SK-N-SH (cell line): ENCODE measurements around the gene ZBTB49. TPM values are rescaled to one million over a fixed set of nuclear protein-coding genes. Genes with fewer than 3 reads are reported as not detected.

ENCODE experiments used
- CTCF ChIA-PET: fragments of 300-600, 350-600 bp; formaldehyde crosslinking; extraction: SDS; loops from one replicate; lab custom pipeline; 2021; lab: Yijun Ruan, JAX
- POLR2A ChIA-PET: fragments of 350-600 bp; sonication (Branson Sonifier 250); formaldehyde crosslinking; extraction: SDS; loops from one replicate; lab custom pipeline; 2020; ENCODE audit warnings: antibody characterized with exemption, inconsistent platforms; lab: Yijun Ruan, JAX
- DNase-seq: peaks from one replicate; pipeline ENCODE4 v3.0.0; 2012
- H2AFZ ChIP-seq: fragments of 200-600 bp; sonication (generic); 2 replicates; pipeline ENCODE4 v1.8.1; 2016; ENCODE audit warnings: antibody characterized with exemption, mild to moderate bottlenecking, low read depth
- H3F3A ChIP-seq: fragments of 200-600 bp; sonication (generic); replicated peaks from 2 replicates; pipeline ENCODE3; 2016; ENCODE audit warnings: antibody characterized with exemption, mild to moderate bottlenecking; ENCODE audit not compliant: insufficient read depth
- H3K27ac ChIP-seq, 2 experiments: fragments of 200-500 bp in 1 of 2; fragments of 200-600 bp in 1 of 2; sonication (Bioruptor generic) in 1 of 2; sonication (generic), shearing (Covaris generic) in 1 of 2; 2 replicates each; pipeline versions ENCODE4 v1.5.1 to v1.6.1; 2014 to 2016; ENCODE audit warnings: low read depth in 2 of 2, inconsistent platforms in 1 of 2, low read length in 1 of 2, mild to moderate bottlenecking in 1 of 2, mixed read lengths in 1 of 2
- H3K27me3 ChIP-seq: fragments of 200-600 bp; sonication (generic), shearing (Covaris generic); 2 replicates; pipeline ENCODE4 v1.6.1; 2016; ENCODE audit warnings: mixed run types; ENCODE audit not compliant: insufficient read depth
- H3K36me3 ChIP-seq, 2 experiments: fragments of 200-500 bp in 1 of 2; fragments of 200-600 bp in 1 of 2; sonication (Bioruptor generic) in 1 of 2; sonication (generic) in 1 of 2; replicated peaks in 1 of 2; 2 replicates each; pipeline versions ENCODE3 to v1.5.1; 2014 to 2016; ENCODE audit warnings: low read length in 1 of 2, mild to moderate bottlenecking in 1 of 2; ENCODE audit not compliant: insufficient read depth in 2 of 2, control insufficient read depth in 1 of 2
- H3K4me1 ChIP-seq, 2 experiments: fragments of 200-500 bp in 1 of 2; fragments of 200-600 bp in 1 of 2; sonication (Bioruptor generic) in 1 of 2; sonication (generic), shearing (Covaris generic) in 1 of 2; 2 replicates each; pipeline versions ENCODE4 v1.5.1 to v1.6.1; 2014 to 2016; ENCODE audit warnings: low read depth in 1 of 2, low read length in 1 of 2, mixed run types in 1 of 2; ENCODE audit not compliant: insufficient read depth in 2 of 2, control insufficient read depth in 1 of 2
- H3K4me2 ChIP-seq: fragments of 200-600 bp; sonication (generic), shearing (Covaris generic); 2 replicates; pipeline ENCODE4 v1.6.1; 2017; ENCODE audit warnings: mixed run types
- H3K4me3 ChIP-seq, 2 experiments: fragments of 200-500 bp in 1 of 2; fragments of 200-600 bp in 1 of 2; sonication (Bioruptor generic) in 1 of 2; sonication (generic), shearing (Covaris generic) in 1 of 2; 2 replicates each; pipeline versions ENCODE4 v1.5.1 to v1.8.1; 2014 to 2016; ENCODE audit warnings: low read depth in 2 of 2, inconsistent platforms in 1 of 2, low read length in 1 of 2, mild to moderate bottlenecking in 1 of 2, mixed read lengths in 1 of 2, moderate library complexity in 1 of 2
- H3K79me2 ChIP-seq: fragments of 200-600 bp; sonication (generic); 2 replicates; pipeline ENCODE4 v1.8.1; 2017; ENCODE audit warnings: mild to moderate bottlenecking; ENCODE audit not compliant: insufficient read depth
- H3K9ac ChIP-seq: fragments of 200-600 bp; sonication (generic); 2 replicates; pipeline ENCODE4 v1.6.1; 2017; ENCODE audit warnings: mixed run types
- H3K9me2 ChIP-seq: fragments of 200-600 bp; sonication (generic); 2 replicates; pipeline ENCODE4 v1.6.1; 2017; ENCODE audit warnings: mixed run types
- H3K9me3 ChIP-seq: fragments of 200-600 bp; sonication (generic); 2 replicates; pipeline ENCODE4 v1.6.1; 2017; ENCODE audit warnings: mixed run types, mild to moderate bottlenecking, moderate library complexity
- H4K20me1 ChIP-seq: fragments of 200-600 bp; sonication (generic); 2 replicates; pipeline ENCODE4 v1.6.1; 2017; ENCODE audit warnings: mild to moderate bottlenecking, mixed run types; ENCODE audit not compliant: insufficient read depth
- CHD2 ChIP-seq: fragments of 150-350 bp; IDR thresholded peaks from 2 replicates; pipeline ENCODE4 v1.6.1; 2018; ENCODE audit warnings: low read length; ENCODE audit not compliant: partially characterized antibody
- CTCF ChIP-seq: fragments of 200-600 bp; sonication (generic); IDR thresholded peaks from 2 replicates; pipeline ENCODE4 v1.6.1; 2017; ENCODE audit warnings: antibody characterized with exemption, mild to moderate bottlenecking, moderate library complexity
- ELF1 ChIP-seq: IDR thresholded peaks from 2 replicates; pipeline ENCODE4 v1.4.0; 2012
- EP300 ChIP-seq, 2 experiments: IDR thresholded peaks; 2 replicates each; pipeline versions ENCODE4 v1.4.0 to v1.6.1; 2012; ENCODE audit warnings: borderline replicate concordance in 1 of 2, low read depth in 1 of 2, low read length in 1 of 2
- EZH2phosphoT487 ChIP-seq: fragments of 200-600 bp; sonication (generic); IDR thresholded peaks from 2 replicates; pipeline ENCODE4 v1.6.1; 2017; ENCODE audit warnings: low read depth, mixed run types, mild to moderate bottlenecking, antibody characterized with exemption, moderate library complexity, borderline replicate concordance
- FOXJ3 ChIP-seq: sonication (generic); formaldehyde crosslinking; IDR thresholded peaks from 2 replicates; pipeline ENCODE4 v1.5.1; 2020; ENCODE audit warnings: mild to moderate bottlenecking, missing genetic modification reagents
- FOXM1 ChIP-seq: IDR thresholded peaks from 2 replicates; pipeline ENCODE4 v1.4.0; 2012; ENCODE audit warnings: low read depth, mild to moderate bottlenecking
- GABPA ChIP-seq: IDR thresholded peaks from 2 replicates; pipeline ENCODE4 v1.4.0; 2012; ENCODE audit warnings: low read depth, mild to moderate bottlenecking
- IRF3 ChIP-seq: fragments of 150-350 bp; IDR thresholded peaks from 2 replicates; pipeline ENCODE4 v1.6.1; 2016; ENCODE audit warnings: mild to moderate bottlenecking, low read depth, low read length
- JUND ChIP-seq: IDR thresholded peaks from 2 replicates; pipeline ENCODE4 v1.4.0; 2012
- MAX ChIP-seq: IDR thresholded peaks from 2 replicates; pipeline ENCODE4 v1.4.0; 2012; ENCODE audit warnings: low read depth
- PBX3 ChIP-seq: IDR thresholded peaks from 2 replicates; pipeline ENCODE4; 2012
- RCOR1 ChIP-seq: fragments of 150-350 bp; IDR thresholded peaks from 2 replicates; pipeline ENCODE4 v1.6.1; 2017; ENCODE audit warnings: antibody characterized with exemption, low read length
- RFX5 ChIP-seq: IDR thresholded peaks from 2 replicates; pipeline ENCODE4 v1.6.1; 2012; ENCODE audit warnings: mild to moderate bottlenecking, improper control_type of control experiment, low read length
- SIN3A ChIP-seq: IDR thresholded peaks from 2 replicates; pipeline ENCODE4 v1.6.1; 2012; ENCODE audit warnings: low read depth, mild to moderate bottlenecking, low read length, moderate library complexity, borderline replicate concordance
- SMC3 ChIP-seq: IDR thresholded peaks from 2 replicates; pipeline ENCODE4 v1.6.1; 2012; ENCODE audit warnings: low read depth, low read length, improper control_type of control experiment
- TAF1 ChIP-seq: IDR thresholded peaks from 2 replicates; pipeline ENCODE4 v1.6.1; 2012; ENCODE audit warnings: low read depth, mild to moderate bottlenecking, low read length, moderate library complexity, borderline replicate concordance
- TEAD4 ChIP-seq: IDR thresholded peaks from 2 replicates; pipeline ENCODE4 v1.4.0; 2012; ENCODE audit warnings: mild to moderate bottlenecking, borderline replicate concordance; ENCODE audit not compliant: insufficient read depth
- USF1 ChIP-seq: IDR thresholded peaks from 2 replicates; pipeline ENCODE4 v1.4.0; 2012; ENCODE audit warnings: low read depth, borderline replicate concordance
- WGBS: methylation state at CpG from one replicate; pipeline ENCODE4 v1.1.6; 2017; ENCODE audit warnings: low lambda C conversion rate; 5-methylcytosine and 5-hydroxymethylcytosine counted together
- polyA plus RNA-seq, 3 experiments: library from polyadenylated mRNA; depleted of rRNA; stranded (reverse); fragments of >200 nt; gene quantifications; 2 replicates each; pipeline ENCODE4 v1.2.3, GENCODE V29; 2012

The ZBTB49 gene
- polyA plus RNA-seq, 1 of the 3 experiments (the other 2 are of a cell fraction): 3.1 TPM

- ChIA-PET POLR2A (no interaction called here), CTCF (no interaction called here)
- H3K9me2 ChIP-seq: no peaks in the 10 kb centered on the region
- no peak overlapping the region for H3K4me3 ChIP-seq
- H3K27ac ChIP-seq: no peak overlapping the region
- no peaks in the 10 kb centered on the region for H4K20me1 ChIP-seq
- H3F3A ChIP-seq: no peaks in the 10 kb centered on the region
- no peak overlapping the region for H3K4me2 ChIP-seq
- H3K9me3 ChIP-seq: no peaks in the 10 kb centered on the region
- no peak overlapping the region for H2AFZ ChIP-seq
- 60% methylated on average over 9 of the region's 9 CpGs for whole genome bisulfite sequencing
- no peaks in the 10 kb centered on the region; the same call in 1 of the 2 replicates for H3K27me3 ChIP-seq
- no peaks in the 10 kb centered on the region for H3K4me1 ChIP-seq
- DNase-seq: no peak
- no peaks in the 10 kb centered on the region for H3K79me2 ChIP-seq
- no peak for TF ChIP-seq USF1
- TF ChIP-seq SIN3A: no peak
- TF ChIP-seq IRF3: no peak
- no peaks in the 10 kb centered on the region for H3K36me3 ChIP-seq
- no peak overlapping the region for H3K9ac ChIP-seq
Measured at GRCh38 chr4:4364486-4365208, 74.6 kb downstream of the ZBTB49 start.

GRCh38 chr4:4368809-4369580 is 78.9 kb downstream of the ZBTB49 start:
- no peaks in the 10 kb centered on the region for H3F3A ChIP-seq
- no peak overlapping the region for H3K9ac ChIP-seq
- H3K4me1 ChIP-seq: no peaks in the 10 kb centered on the region
- H3K4me2 ChIP-seq: no peak overlapping the region
- H3K9me3 ChIP-seq: no peaks in the 10 kb centered on the region
- H3K9me2 ChIP-seq: no peaks in the 10 kb centered on the region
- no peak overlapping the region for H3K27ac ChIP-seq
- no peak for DNase-seq
- WGBS: 60% methylated on average over 7 of the region's 11 CpGs
- no peak overlapping the region for H2AFZ ChIP-seq
- CTCF ChIA-PET: no interaction called here
- H3K4me3 ChIP-seq: no peak overlapping the region
- POLR2A ChIA-PET: no interaction called here
- H3K36me3 ChIP-seq: no peaks in the 10 kb centered on the region
- H4K20me1 ChIP-seq: no peaks in the 10 kb centered on the region
- no peaks in the 10 kb centered on the region for H3K79me2 ChIP-seq
- no peaks in the 10 kb centered on the region for H3K27me3 ChIP-seq
- TF ChIP-seq EZH2phosphoT487: no peak
- no peak for TF ChIP-seq FOXJ3 (CRISPR knock-in tag)
- no peak for TF ChIP-seq SMC3
- no peak for TF ChIP-seq TEAD4
- no peak for TF ChIP-seq CHD2
- no peak for TF ChIP-seq EP300 (IDR thresholded peaks at IDR 0.05; ENCODE audit: borderline replicate concordance in 1 of 2, low read depth in 1 of 2, low read length in 1 of 2)
- TF ChIP-seq FOXM1: no peak
- no peak for TF ChIP-seq PBX3
- TF ChIP-seq TAF1: no peak
- TF ChIP-seq CTCF: no peak
- TF ChIP-seq GABPA: no peak
- no peak for TF ChIP-seq RFX5
- no peak for TF ChIP-seq MAX
- TF ChIP-seq RCOR1: no peak
- TF ChIP-seq JUND: no peak
- no peak for TF ChIP-seq ELF1
- TF ChIP-seq IRF3: no peak
